Activated T-helper 1 cell treated with anti-CD3 and anti-CD28 coated beads, Interleukin-12 subunit alpha, Interleukin-12 subunit beta, Interleukin-2, Interleukin-4 antibody, amounts not matched to agents 30 ng/mL and 10 ng/mL and 1 ng/mL, durations not matched to agents 14 hours and 24 hours and 36 hours (primary cell): ENCODE results near the gene IQCK. TPM values are rescaled to one million over a fixed set of nuclear protein-coding genes. Genes with fewer than 3 reads are reported as not detected.

Source experiments
- DNase-seq: peaks from one replicate; pipeline ENCODE4 v3.0.0; 2021; ENCODE audit warnings: low spot score
- H3K27ac Mint-ChIP-seq: one replicate; pipeline ENCODE4 v1.8.0; 2021; ENCODE audit warnings: mild to moderate bottlenecking, mixed read lengths
- H3K27me3 Mint-ChIP-seq: one replicate; pipeline ENCODE4 v1.8.0; 2022; ENCODE audit warnings: mild to moderate bottlenecking, moderate library complexity, mixed read lengths; ENCODE audit not compliant: insufficient read depth
- H3K36me3 Mint-ChIP-seq: one replicate; pipeline ENCODE4 v1.8.0; 2021; ENCODE audit warnings: low read depth, mixed read lengths
- H3K4me1 Mint-ChIP-seq: one replicate; pipeline ENCODE4 v1.8.0; 2021; ENCODE audit warnings: low read depth, mixed read lengths
- H3K4me3 Mint-ChIP-seq: one replicate; pipeline ENCODE4 v1.8.0; 2021; ENCODE audit warnings: mild to moderate bottlenecking, moderate library complexity, mixed read lengths
- H3K9me3 Mint-ChIP-seq: one replicate; pipeline ENCODE4 v1.8.0; 2021; ENCODE audit warnings: mixed read lengths
- intact Hi-C: fragments of 100-400 bp; cut with micrococcal nuclease; formaldehyde crosslinking; loops from one replicate; pipeline ENCODE4 v1.15.1; 2024
- total RNA-seq: library from RNA; stranded (reverse); gene quantifications from 2 replicates; pipeline ENCODE4 v1.2.3, GENCODE V29; 2022

Gene IQCK
- total RNA-seq, 1 donor from 2014 or later, result 2.0 TPM

DNA sequence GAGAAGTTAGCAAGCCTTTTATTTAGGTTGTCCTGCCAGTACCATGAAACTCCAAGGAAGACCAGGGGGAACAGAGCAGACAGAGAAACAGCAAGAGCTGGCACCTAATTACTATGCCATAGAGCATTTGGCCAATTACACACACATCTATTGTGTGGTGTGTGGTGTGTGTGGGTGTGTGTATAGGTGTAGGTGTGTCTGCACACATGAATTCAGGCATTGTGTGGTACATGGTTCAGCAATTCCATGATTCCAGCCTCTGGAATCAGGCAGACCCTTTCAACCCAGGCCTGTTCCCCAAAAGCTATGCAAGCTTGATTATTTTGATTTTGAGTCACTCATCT lies 25.7 kb downstream of the IQCK start:
- Mint-ChIP-seq H3K4me3 (no peak overlapping the region), H3K9me3 (no peaks in the 10 kb centered on the region), H3K36me3 (no peaks in the 10 kb centered on the region), H3K4me1 (no peaks in the 10 kb centered on the region), H3K27me3 (peaks cover 2% of the 10 kb centered on the region), H3K27ac (no peak overlapping the region)
- intact Hi-C loops, result no loop called here
- no peak for DNase-seq

DNA sequence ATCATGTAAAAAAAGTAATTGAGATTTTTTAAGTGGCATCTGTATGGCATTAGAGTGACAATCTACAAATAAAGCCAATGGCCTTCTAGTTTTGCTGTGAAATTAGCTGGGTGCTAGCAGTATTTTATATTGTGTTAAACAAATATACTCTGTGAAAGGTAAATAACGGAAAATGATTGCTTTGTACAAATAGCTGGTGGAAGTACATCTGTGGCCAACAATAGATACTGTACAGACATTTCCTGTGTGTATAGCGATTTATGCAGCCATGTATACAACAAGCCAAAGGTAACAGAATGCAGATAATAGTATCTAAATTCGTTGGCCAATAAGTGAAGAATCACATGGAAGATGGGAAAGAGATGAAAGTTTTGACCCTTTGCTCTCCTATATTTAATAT lies 26.6 kb downstream of the IQCK start:
- no peak overlapping the region for H3K27ac Mint-ChIP-seq
- H3K36me3 Mint-ChIP-seq, result no peaks in the 10 kb centered on the region
- intact Hi-C loops, result no loop called here
- H3K9me3 Mint-ChIP-seq, result no peaks in the 10 kb centered on the region
- H3K4me3 Mint-ChIP-seq, result no peak overlapping the region
- DNase-seq, result no peak
- no peaks in the 10 kb centered on the region for H3K4me1 Mint-ChIP-seq
- H3K27me3 Mint-ChIP-seq, result peaks cover 2% of the 10 kb centered on the region

DNA sequence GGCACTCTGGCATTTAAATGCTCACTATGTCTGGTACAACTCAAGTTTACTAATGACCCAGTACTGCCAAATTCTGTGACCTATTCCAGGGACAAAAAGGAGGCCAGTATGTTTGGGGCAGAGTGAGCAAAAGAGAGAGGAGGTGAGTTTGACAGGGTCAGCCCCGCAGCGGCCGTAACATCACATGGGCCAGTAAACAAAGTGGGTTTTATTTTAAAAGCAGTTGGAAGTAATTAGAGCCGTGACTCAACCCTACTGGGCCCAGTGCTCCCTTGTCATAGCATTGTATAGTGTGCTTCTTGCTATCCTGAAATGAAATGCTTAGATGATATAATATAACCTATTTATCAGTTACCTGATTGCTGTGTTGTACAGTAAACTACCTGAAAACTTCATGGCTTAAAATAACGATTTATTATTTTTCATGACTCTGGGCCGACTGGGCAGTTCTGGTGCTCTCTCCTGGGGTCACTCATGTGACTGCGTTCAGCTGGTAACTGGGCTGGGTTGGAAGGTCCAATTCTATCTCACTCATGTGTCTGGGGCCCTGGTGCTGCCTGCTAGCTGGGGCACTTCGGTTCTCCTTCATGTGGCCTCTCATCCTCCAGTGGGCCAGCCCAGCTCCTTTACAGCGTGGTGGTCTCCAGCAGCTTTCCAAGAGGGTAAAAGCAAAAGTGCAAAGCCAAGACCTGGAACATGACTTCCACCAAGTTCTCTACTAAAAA lies 27.4 kb downstream of the IQCK start:
- no peaks in the 10 kb centered on the region for H3K9me3 Mint-ChIP-seq
- peaks cover 2% of the 10 kb centered on the region for H3K27me3 Mint-ChIP-seq
- no peak overlapping the region for H3K4me3 Mint-ChIP-seq
- no peaks in the 10 kb centered on the region for H3K36me3 Mint-ChIP-seq
- intact Hi-C loops, result no loop called here
- DNase-seq, result no peak
- H3K27ac Mint-ChIP-seq, result no peak overlapping the region
- no peaks in the 10 kb centered on the region for H3K4me1 Mint-ChIP-seq

DNA sequence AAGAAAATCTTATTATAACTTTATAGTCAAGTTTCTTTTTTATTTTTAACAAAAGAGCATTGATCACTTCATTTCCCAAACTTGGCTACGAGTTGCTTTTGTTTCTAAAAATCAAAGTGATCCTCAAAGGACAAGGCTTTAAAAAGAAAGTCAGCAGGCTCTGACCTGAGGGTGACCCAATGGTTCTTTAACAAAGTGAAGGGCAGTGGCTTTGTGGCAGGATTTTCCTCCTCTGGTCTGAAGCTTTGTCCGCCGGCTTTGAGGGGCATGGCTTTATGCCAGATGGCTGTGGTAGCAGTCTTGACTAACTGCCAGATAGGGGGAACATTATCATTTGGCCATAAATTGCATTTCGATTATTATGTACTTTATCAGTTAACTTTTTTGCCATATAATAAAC lies 28.5 kb downstream of the IQCK start:
- Mint-ChIP-seq H3K27ac (no peak overlapping the region), H3K4me3 (no peak overlapping the region), H3K36me3 (no peaks in the 10 kb centered on the region), H3K4me1 (no peaks in the 10 kb centered on the region), H3K9me3 (no peaks in the 10 kb centered on the region), H3K27me3 (peaks cover 2% of the 10 kb centered on the region)
- intact Hi-C loops, result no loop called here
- no peak for DNase-seq

DNA sequence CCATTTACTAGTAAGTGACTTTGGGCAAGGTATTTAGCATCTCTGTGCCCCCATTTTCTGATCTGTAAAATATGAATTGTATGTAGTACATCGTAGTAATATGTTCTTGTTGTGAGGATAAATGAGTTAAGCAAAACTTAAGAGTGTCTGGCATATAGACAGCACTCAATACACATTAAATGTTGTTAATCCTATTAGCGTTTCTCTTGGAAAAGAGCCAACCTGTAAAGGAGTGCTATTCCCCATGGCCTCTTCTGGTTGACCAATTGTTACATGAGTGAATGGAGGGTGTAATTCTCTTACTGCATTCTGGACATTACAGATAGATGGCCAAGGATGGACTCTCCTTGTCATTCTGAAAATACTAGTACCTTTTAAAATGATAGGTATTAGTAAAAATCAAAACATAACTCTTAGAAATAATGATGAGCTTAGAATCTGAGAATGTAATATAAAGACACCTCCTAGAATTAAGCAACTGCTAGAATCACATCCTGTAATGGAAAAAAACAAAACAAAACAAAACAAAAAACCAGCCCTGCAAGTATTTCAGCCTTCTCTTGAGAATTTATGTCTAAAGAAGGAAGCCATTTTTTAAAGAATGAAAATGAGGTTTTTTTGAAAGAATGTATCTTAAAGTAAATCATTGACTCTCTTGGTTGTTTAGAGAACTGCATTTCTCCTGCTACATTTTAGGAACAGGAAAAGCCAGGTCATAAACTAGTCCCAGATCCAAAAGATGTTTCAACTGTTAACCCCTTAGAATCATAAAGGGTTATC lies 30.5 kb downstream of the IQCK start:
- Mint-ChIP-seq H3K27ac (no peak overlapping the region), H3K4me1 (no peaks in the 10 kb centered on the region), H3K36me3 (no peaks in the 10 kb centered on the region), H3K27me3 (peaks cover 5% of the 10 kb centered on the region), H3K4me3 (no peak overlapping the region), H3K9me3 (no peaks in the 10 kb centered on the region)
- no peak for DNase-seq
- intact Hi-C loops, result no loop called here

DNA sequence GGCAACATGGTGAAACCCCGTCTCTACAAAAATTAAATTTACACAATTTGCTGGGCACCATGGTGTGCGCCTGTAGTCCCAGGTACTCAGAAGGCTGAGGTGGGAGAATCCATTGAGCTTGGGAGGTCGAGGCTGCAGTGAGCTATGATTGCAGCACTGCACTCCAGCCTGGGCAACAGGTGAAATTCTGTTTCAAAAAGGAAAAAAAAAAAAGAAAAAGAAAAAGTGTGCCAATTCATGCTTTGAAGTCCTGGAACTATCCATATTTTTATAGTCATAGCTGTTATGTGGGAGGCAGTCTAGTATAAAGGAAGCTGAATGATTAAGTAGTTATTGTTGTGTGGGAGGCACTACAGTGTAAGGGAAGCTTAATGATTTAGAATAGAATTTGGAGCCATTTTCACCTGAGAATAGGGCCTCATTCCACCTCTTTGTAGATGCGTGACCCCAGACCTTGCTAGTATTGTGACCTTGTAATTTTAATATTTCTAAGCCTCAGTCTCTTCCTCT lies 31.6 kb downstream of the IQCK start:
- DNase-seq, result no peak
- Mint-ChIP-seq H3K36me3 (no peaks in the 10 kb centered on the region), H3K9me3 (no peaks in the 10 kb centered on the region), H3K27me3 (peaks cover 5% of the 10 kb centered on the region), H3K4me3 (no peak overlapping the region), H3K27ac (no peak overlapping the region), H3K4me1 (no peaks in the 10 kb centered on the region)
- intact Hi-C loops, result no loop called here

DNA sequence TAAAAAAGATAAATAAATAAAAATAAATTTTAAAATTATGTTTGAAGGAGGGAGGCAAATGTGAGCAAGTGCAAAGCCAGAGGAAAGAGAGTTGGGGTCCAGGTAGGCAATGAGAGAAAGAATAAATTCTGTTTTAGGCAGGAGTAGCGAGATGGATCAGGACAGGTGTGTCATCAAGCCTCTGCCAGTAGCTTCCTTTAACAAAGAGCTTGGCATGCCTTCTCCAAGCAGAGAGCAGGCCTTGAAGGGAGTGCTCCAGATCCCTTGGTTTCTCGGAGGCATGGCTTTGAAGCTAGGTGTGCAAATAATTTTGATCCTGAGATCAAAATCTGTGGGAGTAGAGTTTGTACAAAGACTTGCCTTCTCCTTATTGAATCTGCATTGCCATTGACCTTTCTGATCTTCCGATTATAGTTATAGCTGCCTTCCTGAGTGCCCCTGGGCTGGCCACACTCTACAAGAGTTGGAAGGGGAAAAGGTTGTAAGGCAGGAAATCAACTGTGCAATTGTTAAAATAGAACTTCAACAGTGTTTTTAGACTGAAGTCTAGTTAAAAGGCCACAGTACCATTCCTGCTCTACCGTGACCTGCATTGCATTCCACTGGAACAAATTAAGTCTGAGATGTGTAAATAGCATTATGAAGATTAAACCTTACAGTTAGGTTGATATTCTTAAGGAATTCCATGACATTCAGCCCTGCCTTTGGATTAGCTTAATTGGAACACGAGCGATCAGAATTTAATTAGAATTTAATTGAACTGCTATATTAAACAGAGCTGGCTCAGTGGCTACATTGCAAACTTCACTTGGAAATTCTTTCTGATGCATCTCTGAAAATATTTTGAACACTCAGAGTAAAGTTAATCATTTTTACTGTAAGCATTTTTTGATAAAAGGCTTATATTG lies 33.7 kb downstream of the IQCK start:
- H3K4me1 Mint-ChIP-seq, result no peaks in the 10 kb centered on the region
- intact Hi-C loops, result no loop called here
- no peak for DNase-seq
- H3K27ac Mint-ChIP-seq, result no peak overlapping the region
- H3K27me3 Mint-ChIP-seq, result peaks cover 3% of the 10 kb centered on the region
- H3K9me3 Mint-ChIP-seq, result no peaks in the 10 kb centered on the region
- H3K36me3 Mint-ChIP-seq, result no peaks in the 10 kb centered on the region
- no peak overlapping the region for H3K4me3 Mint-ChIP-seq

DNA sequence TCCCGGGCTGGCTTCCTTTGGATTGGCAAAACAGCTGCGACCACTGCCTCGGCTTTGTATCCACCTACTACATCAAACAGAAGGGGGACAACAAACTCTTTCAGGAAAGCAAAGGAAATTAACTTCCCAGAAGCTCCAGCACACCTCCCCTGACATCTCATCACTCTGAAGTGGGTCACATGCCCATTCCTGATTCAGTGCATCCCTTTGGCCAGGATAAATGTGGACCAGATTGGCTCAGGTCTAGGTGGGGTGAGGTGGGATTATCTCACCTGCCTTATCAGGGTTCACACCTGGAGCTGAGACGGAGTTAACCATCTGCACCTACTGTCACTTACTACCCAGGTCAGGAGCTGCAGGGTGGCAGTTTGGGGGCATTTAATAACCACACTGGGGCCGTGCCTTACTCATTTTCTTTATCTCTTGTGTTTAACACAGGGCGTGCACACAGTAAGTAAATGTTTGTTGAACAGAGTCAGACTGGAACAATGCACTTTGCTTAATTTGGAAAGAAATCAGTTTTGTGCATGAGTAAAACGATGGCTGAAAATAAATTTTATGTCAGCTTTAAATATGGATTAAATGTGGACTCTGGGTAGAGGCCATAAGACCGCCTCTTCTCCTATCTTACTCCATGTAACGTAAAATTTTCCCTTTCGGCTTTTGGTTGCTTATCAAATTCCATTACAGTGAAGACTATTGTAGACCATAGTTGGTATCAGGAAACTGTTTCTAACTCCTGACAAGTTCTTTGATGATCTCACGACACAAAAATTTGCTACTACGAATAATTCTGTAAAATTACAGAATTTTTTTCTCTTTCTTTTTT lies 36.0 kb downstream of the IQCK start:
- Mint-ChIP-seq H3K4me3 (no peak overlapping the region), H3K4me1 (no peaks in the 10 kb centered on the region), H3K27ac (no peak overlapping the region), H3K27me3 (peaks cover 3% of the 10 kb centered on the region), H3K9me3 (no peaks in the 10 kb centered on the region), H3K36me3 (no peaks in the 10 kb centered on the region)
- intact Hi-C loops, result no loop called here
- DNase-seq, result no peak

DNA sequence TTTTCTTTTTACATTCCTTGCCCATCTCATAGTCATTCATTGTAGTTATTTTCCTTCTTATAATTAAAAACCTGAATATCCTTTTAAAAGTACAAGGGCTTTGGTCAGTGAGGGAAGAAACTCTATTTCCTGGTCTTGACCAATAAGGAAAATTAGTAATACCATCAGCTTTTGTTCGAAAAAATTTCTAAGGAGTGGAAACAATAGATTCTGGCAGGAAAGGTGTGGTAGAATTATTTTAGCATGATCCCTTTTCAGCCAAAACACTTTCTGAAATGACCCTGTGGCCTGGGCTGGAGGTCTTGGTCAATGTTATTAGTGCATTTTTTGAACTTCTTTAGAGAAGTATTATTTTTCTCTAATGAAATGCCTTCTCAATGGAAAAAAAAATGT lies 36.6 kb downstream of the IQCK start:
- H3K9me3 Mint-ChIP-seq, result no peaks in the 10 kb centered on the region
- no peak for DNase-seq
- peaks cover 3% of the 10 kb centered on the region for H3K27me3 Mint-ChIP-seq
- no peak overlapping the region for H3K27ac Mint-ChIP-seq
- H3K4me3 Mint-ChIP-seq, result no peak overlapping the region
- H3K36me3 Mint-ChIP-seq, result no peaks in the 10 kb centered on the region
- no peaks in the 10 kb centered on the region for H3K4me1 Mint-ChIP-seq
- intact Hi-C loops, result no loop called here

DNA sequence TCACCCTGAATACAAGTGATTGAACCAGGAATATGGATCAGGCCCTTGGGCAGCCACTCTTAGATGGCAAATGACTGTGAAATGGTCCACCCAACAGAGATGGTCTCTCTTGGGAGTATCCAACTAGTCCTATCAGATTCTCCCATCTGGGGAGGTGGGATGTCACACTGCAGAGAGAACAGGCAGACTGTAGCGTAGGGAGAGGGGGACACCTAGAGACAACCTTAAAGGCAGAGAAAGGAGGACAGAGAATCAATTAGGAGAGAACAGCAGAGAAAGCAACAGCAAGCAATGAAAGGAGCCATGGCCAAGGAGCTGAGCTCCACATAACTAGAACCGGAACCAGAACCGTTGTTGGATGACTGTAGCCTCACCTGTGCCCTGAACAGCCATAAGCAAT lies 37.2 kb downstream of the IQCK start:
- H3K27me3 Mint-ChIP-seq, result peaks cover 3% of the 10 kb centered on the region
- no peak overlapping the region for H3K27ac Mint-ChIP-seq
- H3K4me1 Mint-ChIP-seq, result no peaks in the 10 kb centered on the region
- H3K4me3 Mint-ChIP-seq, result no peak overlapping the region
- no peak for DNase-seq
- no peaks in the 10 kb centered on the region for H3K9me3 Mint-ChIP-seq
- no peaks in the 10 kb centered on the region for H3K36me3 Mint-ChIP-seq
- intact Hi-C loops, result no loop called here

DNA sequence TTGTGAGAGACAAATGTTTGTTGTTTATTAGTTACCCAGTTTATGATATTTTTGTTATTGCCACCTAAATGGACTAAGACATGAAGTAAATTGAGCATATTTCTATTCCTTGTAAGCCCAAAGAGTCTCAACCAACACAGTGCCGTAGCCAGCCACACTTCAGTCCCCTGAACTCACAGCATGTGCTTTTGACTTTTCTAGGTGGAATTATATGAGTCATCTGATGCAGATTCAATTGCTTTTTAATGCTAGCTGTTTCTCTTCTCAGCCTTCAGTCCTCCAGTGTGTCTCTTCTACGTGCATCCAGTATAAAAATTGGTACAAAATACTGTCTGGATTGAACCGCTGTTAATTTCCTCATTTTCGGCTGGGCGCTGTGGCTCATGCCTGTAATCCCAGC lies 39.0 kb downstream of the IQCK start:
- no peak for DNase-seq
- no peaks in the 10 kb centered on the region for H3K9me3 Mint-ChIP-seq
- H3K4me3 Mint-ChIP-seq, result no peak overlapping the region
- no peaks in the 10 kb centered on the region for H3K4me1 Mint-ChIP-seq
- H3K27ac Mint-ChIP-seq, result no peak overlapping the region
- peaks cover 3% of the 10 kb centered on the region for H3K27me3 Mint-ChIP-seq
- intact Hi-C loops, result no loop called here
- H3K36me3 Mint-ChIP-seq, result no peaks in the 10 kb centered on the region

DNA sequence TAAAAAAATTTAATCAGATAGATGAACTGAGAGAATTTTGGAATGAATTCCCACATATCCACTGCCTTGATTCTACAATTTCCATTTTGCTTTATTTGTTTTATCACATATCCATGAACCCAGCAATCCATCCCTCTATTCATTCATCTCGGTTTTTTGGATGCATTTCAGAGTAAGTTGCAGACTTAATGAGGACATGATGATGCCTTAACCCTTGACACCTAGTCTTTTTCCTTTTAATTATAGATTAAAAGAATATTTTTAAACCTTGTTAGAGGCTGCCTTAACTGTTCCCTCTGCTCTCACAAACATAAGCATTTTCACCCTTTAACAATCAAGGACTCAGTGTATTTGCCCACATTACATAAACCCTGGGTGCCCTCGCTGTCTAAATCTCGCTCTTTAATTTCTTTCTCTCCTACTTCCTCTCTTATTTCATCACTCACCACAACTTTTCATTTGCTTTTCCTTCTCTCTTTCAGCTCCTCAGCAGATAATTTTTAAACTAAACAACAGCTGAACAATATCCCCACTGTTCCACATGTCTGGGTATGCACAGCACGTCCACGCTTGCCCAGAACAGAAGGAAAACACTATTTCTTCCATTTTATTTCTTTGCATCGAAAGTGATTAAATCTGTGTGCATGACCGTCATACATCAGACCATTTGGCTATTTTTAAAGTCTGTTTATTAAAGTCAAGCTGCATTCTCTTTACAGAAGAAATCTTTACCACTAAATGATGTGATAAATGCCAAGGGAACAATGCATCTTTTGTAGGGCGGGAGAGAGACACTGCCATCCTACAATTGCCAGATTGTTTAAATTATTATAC lies 39.9 kb downstream of the IQCK start:
- intact Hi-C loops, result no loop called here
- no peak overlapping the region for H3K4me3 Mint-ChIP-seq
- H3K36me3 Mint-ChIP-seq, result no peaks in the 10 kb centered on the region
- no peak for DNase-seq
- no peak overlapping the region for H3K27ac Mint-ChIP-seq
- H3K9me3 Mint-ChIP-seq, result no peaks in the 10 kb centered on the region
- no peaks in the 10 kb centered on the region for H3K27me3 Mint-ChIP-seq
- no peaks in the 10 kb centered on the region for H3K4me1 Mint-ChIP-seq
